GM23338 (cell line): ENCODE data around the gene FYCO1. TPM values are rescaled to one million over a fixed set of nuclear protein-coding genes. Genes with fewer than 3 reads are reported as not detected.

ENCODE experiments used
- ATAC-seq: fragments of 200-7000 bp; cut with Tn5 transposase; 3 replicates; pipeline ENCODE4 v1.9.1; 2020
- DNase-seq: peaks from one replicate; pipeline ENCODE4 v3.0.0-alpha.2; 2015; ENCODE audit warnings: low spot score
- H2AFZ ChIP-seq: fragments of 200-600 bp; sonication (generic); 2 replicates; pipeline ENCODE4 v1.8.0; 2016; ENCODE audit warnings: antibody characterized with exemption, mild to moderate bottlenecking, moderate library complexity
- H3F3A ChIP-seq: fragments of 200-600 bp; sonication (generic); replicated peaks from 2 replicates; pipeline ENCODE4 v1.8.0; 2017; ENCODE audit warnings: antibody characterized with exemption, mixed run types, low read depth
- H3K27ac ChIP-seq: fragments of 200-600 bp; sonication (generic); 2 replicates; pipeline ENCODE4 v1.6.1; 2016; ENCODE audit warnings: low read depth
- H3K27me3 ChIP-seq: fragments of 200-600 bp; sonication (generic); 2 replicates; pipeline ENCODE4 v1.8.0; 2016; ENCODE audit warnings: mild to moderate bottlenecking, mixed run types, moderate library complexity; ENCODE audit not compliant: insufficient read depth
- H3K36me3 ChIP-seq: fragments of 200-600 bp; sonication (generic); 2 replicates; pipeline ENCODE4 v1.8.0; 2016; ENCODE audit warnings: mild to moderate bottlenecking; ENCODE audit not compliant: insufficient read depth
- H3K4me1 ChIP-seq: fragments of 200-600 bp; sonication (generic); 2 replicates; pipeline ENCODE4 v1.8.0; 2016; ENCODE audit warnings: mild to moderate bottlenecking, moderate library complexity; ENCODE audit not compliant: insufficient read depth
- H3K4me2 ChIP-seq: fragments of 200-600 bp; sonication (generic); 2 replicates; pipeline ENCODE4 v1.7.1; 2017; ENCODE audit warnings: mixed run types
- H3K4me3 ChIP-seq: fragments of 200-600 bp; sonication (generic); 2 replicates; pipeline ENCODE4 v1.6.1; 2016; ENCODE audit warnings: mixed run types
- H3K79me2 ChIP-seq: fragments of 200-600 bp; sonication (generic); replicated peaks from 2 replicates; pipeline ENCODE4 v1.8.0; 2017; ENCODE audit warnings: mild to moderate bottlenecking; ENCODE audit not compliant: insufficient read depth
- H3K9me2 ChIP-seq: fragments of 200-600 bp; sonication (generic); 2 replicates; pipeline ENCODE4 v1.8.0; 2017; ENCODE audit not compliant: insufficient read depth
- H4K20me1 ChIP-seq: fragments of 200-600 bp; sonication (generic); replicated peaks from 2 replicates; pipeline ENCODE4 v1.8.0; 2017; ENCODE audit warnings: mild to moderate bottlenecking; ENCODE audit not compliant: insufficient read depth
- H3K27ac Mint-ChIP-seq: 2 replicates; pipeline ENCODE4 v1.8.0; 2020; ENCODE audit warnings: inconsistent platforms, mild to moderate bottlenecking, moderate library complexity, mixed read lengths
- H3K27me3 Mint-ChIP-seq: 3 replicates; pipeline ENCODE4 v1.8.0; 2022; ENCODE audit warnings: low read depth, mild to moderate bottlenecking, moderate library complexity, mixed read lengths, inconsistent platforms; ENCODE audit not compliant: insufficient read depth, poor library complexity
- H3K36me3 Mint-ChIP-seq: 3 replicates; pipeline ENCODE4 v1.8.0; 2021; ENCODE audit warnings: low read depth, mild to moderate bottlenecking, inconsistent platforms, moderate library complexity, mixed read lengths
- H3K4me1 Mint-ChIP-seq: 3 replicates; pipeline ENCODE4 v1.8.0; 2020; ENCODE audit warnings: mild to moderate bottlenecking, inconsistent platforms, mixed read lengths
- H3K4me3 Mint-ChIP-seq: 3 replicates; pipeline ENCODE4 v1.8.0; 2021; ENCODE audit warnings: moderate library complexity, mild to moderate bottlenecking, inconsistent platforms, mixed read lengths
- H3K9me3 Mint-ChIP-seq: 3 replicates; pipeline ENCODE4 v1.8.0; 2020; ENCODE audit warnings: moderate library complexity, mild to moderate bottlenecking, inconsistent platforms, mixed read lengths
- CREB1 ChIP-seq: fragments of 250-450 bp; sonication (Bioruptor Pico); IDR thresholded peaks from 2 replicates; pipeline ENCODE4 v1.5.0; 2020; ENCODE audit warnings: low read depth, mild to moderate bottlenecking, moderate library complexity
- CTCF ChIP-seq, 2 experiments: fragments of 200-600 bp in 1 of 2; sonication (generic) in 1 of 2; conservative IDR thresholded peaks; 2 replicates each; pipeline versions ENCODE4 v1.5.1 to v1.6.1; 2016 to 2017; ENCODE audit warnings: antibody characterized with exemption in 2 of 2, low read depth in 2 of 2, mild to moderate bottlenecking in 2 of 2, moderate library complexity in 1 of 2
- ETS1 ChIP-seq: IDR thresholded peaks from 2 replicates; pipeline ENCODE4 v1.6.1; 2016; ENCODE audit warnings: antibody characterized with exemption
- EZH2 ChIP-seq: fragments of 200-600 bp; sonication (generic); IDR thresholded peaks from one replicate; pipeline ENCODE4 v1.8.0; 2017; ENCODE audit warnings: antibody characterized with exemption, mild to moderate bottlenecking, low read depth; ENCODE audit not compliant: unreplicated experiment
- EZH2phosphoT487 ChIP-seq: fragments of 200-600 bp; sonication (generic); IDR thresholded peaks from one replicate; pipeline ENCODE4 v1.8.1; 2018; ENCODE audit warnings: antibody characterized with exemption; ENCODE audit not compliant: unreplicated experiment
- NANOG ChIP-seq: IDR thresholded peaks from 2 replicates; pipeline ENCODE4 v1.6.1; 2016; ENCODE audit warnings: antibody characterized with exemption, borderline replicate concordance
- POLR2AphosphoS5 ChIP-seq: IDR thresholded peaks from 2 replicates; pipeline ENCODE4 v1.6.1; 2016; ENCODE audit warnings: antibody characterized with exemption, low read depth
- REST ChIP-seq: IDR thresholded peaks from one replicate; pipeline ENCODE4 v1.6.1; 2018; ENCODE audit warnings: antibody characterized with exemption; ENCODE audit not compliant: unreplicated experiment
- STAT1 ChIP-seq: IDR thresholded peaks from one replicate; pipeline ENCODE4 v1.6.1; 2016; ENCODE audit warnings: antibody characterized with exemption; ENCODE audit not compliant: unreplicated experiment
- ZNF114 ChIP-seq: fragments of 250-450 bp; sonication (Bioruptor Pico); IDR thresholded peaks from 2 replicates; pipeline ENCODE4 v1.5.0; 2020; ENCODE audit warnings: mild to moderate bottlenecking, moderate library complexity
- ZNF331 ChIP-seq: fragments of 250-450 bp; sonication (Bioruptor Pico); IDR thresholded peaks from 2 replicates; pipeline ENCODE4 v1.5.0; 2020; ENCODE audit warnings: low read depth, mild to moderate bottlenecking, moderate library complexity
- polyA plus RNA-seq: library from polyadenylated mRNA; unstranded; fragments of >200 nt; fragmentation: Nextera tagmentation; extraction: Ambion mirVana; gene quantifications from 2 replicates; pipeline ENCODE4 v1.2.1, GENCODE V29; 2016
- total RNA-seq: library from RNA; depleted of rRNA; stranded (reverse); fragments of >200 nt; shearing (Covaris generic); gene quantifications from 2 replicates; pipeline ENCODE4 v1.2.3, GENCODE V29; 2014

The FYCO1 gene
- total and polyA plus RNA-seq, 2 experiments from 2014 or later: 4.5 to 17.2 TPM

GRCh38 chr3:46031269-46031668, 35.6 kb upstream of the FYCO1 start:
- Mint-ChIP-seq H3K9me3 (peaks cover 50% of the 10 kb centered on the region), H3K27ac (no peak overlapping the region), H3K36me3 (peaks cover 9% of the 10 kb centered on the region), H3K4me3 (no peak overlapping the region), H3K27me3 (no peaks in the 10 kb centered on the region), H3K4me1 (no peaks in the 10 kb centered on the region)
- H3K79me2 ChIP-seq: no peaks in the 10 kb centered on the region
- H3K27me3 ChIP-seq: no peaks in the 10 kb centered on the region
- no peak overlapping the region for H3K27ac ChIP-seq
- ATAC-seq (no peak), DNase-seq (no peak)
- no peaks in the 10 kb centered on the region for H4K20me1 ChIP-seq
- H3K9me2 ChIP-seq: no peaks in the 10 kb centered on the region
- no peak overlapping the region for H3K4me3 ChIP-seq
- 0 out of 2 replicates have a peak, but pooled peaks cover 8% of the 10 kb centered on the region for H3K36me3 ChIP-seq
- TF ChIP-seq CREB1 (CRISPR knock-in tag) (no peak), CTCF (conservative IDR thresholded peaks at IDR 0.05; ENCODE audit: low read depth in 2 of 2) (no peak), ETS1 (no peak), NANOG (no peak), POLR2AphosphoS5 (no peak), ZNF114 (CRISPR knock-in tag) (no peak), EZH2phosphoT487 (no peak), EZH2 (no peak), REST (no peak), ZNF331 (CRISPR knock-in tag) (no peak), STAT1 (no peak)
- no peaks in the 10 kb centered on the region for H3F3A ChIP-seq
- no peak overlapping the region for H2AFZ ChIP-seq
- no peak overlapping the region for H3K4me2 ChIP-seq
- H3K4me1 ChIP-seq: no peaks in the 10 kb centered on the region
